ENCODE data around the gene PCBP3. TPM values are rescaled to one million over a fixed set of nuclear protein-coding genes. Genes with fewer than 3 reads are reported as not detected.
"Not testable (repeated sequence)": the region's sequence is repeated elsewhere in the genome, so short reads cannot be mapped to it uniquely, and the experiment has no call there.

Gene PCBP3
- total RNA-seq, 1 donor from 2014 or later, result 5.5 TPM

DNA sequence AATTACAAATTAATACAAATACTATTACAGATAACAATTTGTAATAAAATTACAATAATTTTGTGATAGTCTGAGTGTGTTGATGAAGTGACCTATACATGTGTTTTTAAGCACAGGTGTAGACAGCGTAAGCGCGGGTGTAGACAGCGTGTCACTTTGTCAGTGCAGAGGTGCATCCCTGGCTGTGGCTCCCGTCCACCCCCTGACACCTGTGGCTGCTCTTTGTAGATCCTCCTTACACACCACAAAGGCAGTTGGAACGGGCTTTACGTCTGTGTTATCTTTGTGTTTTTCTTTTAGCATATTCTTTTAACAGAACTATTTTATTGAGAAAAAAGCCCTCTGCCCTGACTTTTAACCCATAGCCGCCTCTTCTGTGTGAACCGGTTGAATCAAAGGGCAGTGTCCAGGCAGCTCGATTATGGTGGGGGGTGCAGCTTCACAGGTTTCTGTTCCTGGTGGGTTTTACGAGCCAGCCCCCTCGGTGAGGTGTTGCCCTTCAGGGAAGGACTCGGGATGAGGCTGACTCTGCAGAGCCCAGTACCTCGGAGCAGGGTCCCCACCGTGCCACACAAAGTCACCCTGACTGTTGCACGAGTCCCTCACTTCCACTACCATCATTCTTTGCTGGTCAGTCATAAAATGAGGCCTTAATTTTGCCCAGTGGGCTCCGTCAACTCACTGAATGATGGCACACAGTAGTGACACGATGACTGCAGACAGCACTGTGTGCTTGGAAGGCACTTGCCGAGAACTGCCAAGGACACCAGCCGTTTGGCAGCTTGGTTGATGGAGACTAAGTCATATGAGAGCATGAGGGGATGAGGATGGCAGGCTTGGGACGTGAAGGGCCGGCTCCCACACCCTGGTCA, 251.6 kb downstream of the PCBP3 start:
- DNase-seq, result no peak

DNA sequence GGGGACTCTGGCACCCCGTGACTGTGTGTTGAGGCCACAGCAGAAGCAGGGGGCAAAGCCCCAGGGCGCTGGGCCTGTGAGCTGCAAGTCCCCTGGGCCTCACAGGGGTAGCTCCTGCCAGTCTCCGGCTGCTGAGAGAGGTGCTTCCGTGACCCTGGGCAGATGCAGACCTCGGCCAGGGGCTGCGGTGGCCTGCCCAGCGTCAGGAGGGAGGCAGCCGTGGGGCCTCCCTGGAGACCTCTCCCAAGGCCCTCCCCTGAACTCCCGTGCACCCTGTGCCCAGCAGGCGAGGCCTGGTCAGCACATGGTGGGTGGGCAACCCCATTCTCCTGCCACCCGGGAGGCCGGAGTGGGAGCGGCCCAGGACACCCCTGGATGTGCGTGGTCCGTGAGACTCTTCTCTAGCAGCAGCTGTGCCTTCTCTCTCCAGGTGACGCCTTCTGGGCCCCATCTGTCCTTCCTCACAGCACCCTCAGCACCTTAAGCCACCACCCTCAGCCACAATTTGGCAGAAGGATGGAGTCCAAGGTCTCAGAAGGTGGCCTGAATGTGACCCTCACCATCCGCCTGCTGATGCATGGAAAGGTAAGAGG, 252.3 kb downstream of the PCBP3 start:
- DNase-seq, result no peak

DNA sequence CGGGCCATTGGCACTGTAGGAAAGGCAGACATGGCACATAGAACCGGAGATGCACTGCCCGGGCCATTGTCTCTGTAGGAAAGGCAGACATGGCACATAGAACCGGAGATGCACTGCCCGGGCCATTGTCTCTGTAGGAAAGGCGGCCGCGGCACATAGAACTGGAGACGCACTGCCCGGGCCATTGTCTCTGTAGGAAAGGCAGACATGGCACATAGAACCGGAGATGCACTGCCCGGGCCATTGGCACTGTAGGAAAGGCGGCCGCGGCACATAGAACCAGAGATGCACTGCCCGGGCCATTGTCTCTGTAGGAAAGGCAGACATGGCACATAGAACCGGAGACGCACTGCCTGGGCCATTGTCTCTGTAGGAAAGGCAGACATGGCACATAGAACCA, 252.9 kb downstream of the PCBP3 start:
- not testable (repeated sequence) for DNase-seq

GRCh38 chr21:45897191-45898027, 253.9 kb downstream of the PCBP3 start:
- DNase-seq, result no peak

GRCh38 chr21:45898028-45898350, 254.5 kb downstream of the PCBP3 start:
- DNase-seq, result no peak

DNA sequence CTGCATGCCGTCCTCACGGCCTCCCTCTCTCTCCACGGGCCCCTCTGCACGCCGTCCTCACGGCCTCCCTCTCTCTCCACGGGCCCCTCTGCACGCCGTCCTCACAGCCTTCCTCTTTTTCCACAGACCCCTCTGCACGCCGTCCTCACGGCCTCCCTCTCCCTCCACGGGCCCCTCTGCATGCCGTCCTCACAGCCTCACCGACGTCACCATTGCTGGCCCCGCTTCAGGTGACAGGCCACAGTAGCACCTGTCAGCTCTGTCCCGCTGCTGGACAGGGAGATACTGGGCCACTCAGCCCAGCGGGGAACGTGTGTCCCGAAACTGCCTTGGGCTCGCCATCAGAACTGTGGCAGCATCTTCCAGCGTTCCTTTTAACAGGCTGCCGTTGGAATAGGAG, 255.3 kb downstream of the PCBP3 start:
- DNase-seq, result no peak

DNA sequence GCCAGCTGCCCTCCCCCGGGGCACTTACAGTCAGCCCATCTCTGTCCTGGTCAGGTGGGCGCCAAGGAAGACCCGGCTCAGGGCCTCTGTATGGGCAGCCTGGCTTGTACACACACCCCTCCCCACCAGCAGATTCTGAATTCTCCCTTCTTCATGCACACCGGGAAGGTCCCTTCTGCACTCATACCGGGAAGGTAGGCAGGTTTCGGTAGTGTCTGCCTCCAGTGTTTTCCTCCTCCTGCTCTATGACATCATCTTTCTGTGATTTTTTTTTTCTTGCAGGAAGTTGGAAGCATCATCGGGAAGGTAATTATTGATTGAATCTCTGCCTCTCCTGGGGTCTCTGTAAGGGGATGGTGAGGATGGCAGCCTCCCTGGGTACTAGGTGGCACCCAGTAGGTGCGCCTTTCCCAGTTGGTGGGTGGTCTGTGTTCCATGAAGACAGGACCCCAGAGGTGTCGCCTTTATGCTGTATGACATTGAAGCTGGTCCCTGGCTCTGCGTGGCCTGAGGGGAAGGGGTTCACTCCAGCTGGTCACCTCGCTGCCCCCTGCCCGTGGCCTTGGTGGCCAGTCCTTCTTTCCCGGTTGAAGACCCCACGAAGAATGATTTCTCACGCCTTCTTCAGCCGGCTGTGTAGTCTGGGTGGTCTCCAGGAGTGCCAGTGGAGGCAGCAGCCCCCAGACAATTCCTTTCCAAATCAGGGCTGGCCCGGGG, 255.9 kb downstream of the PCBP3 start:
- DNase-seq, result no peak

DNA sequence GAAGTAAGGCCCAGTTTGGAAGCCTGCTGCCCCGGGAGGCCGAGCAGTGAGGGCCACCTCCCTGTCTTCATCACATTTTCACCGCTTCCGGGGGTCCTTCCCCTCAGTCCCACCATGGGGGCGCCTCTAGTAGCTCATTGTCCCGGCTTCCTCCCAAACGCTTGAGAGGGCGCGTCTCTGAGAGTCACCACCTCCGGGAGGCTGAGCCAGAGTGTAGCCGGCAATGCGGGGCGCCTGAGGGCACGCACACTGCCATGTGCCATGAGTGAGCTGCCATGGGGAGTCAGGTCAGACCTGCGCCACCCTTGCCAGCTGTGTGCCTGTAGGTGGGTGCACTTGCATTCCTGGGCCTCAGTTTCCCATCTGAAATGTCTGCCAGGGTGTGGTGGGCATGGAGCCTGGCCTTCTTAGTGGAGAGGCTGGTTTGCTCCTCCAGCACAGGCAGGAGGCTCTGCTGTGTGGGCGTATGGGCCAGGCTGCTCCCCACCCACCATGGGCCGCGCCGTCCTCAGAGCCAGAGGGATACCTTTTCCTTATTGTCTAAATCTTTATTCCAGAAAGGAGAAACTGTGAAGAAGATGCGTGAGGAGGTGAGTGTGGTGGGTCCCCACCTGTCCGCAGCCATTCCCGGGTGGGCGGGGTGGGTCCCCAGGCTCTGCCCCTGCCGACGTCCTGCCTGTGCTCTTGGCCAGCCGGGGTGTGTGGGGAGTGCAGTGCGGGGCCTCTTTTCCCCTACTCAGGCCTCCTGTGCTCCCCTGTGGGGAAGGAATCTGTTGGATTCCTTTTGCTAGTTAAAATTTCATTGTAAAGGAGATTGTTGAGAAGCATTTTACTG, 256.7 kb downstream of the PCBP3 start:
- DNase-seq, result no peak

- DNase-seq, result no peak
These were observed 257.7 kb downstream of the PCBP3 start for GRCh38 chr21:45901061-45901690.

- DNase-seq, result no peak
These were observed 258.9 kb downstream of the PCBP3 start for GRCh38 chr21:45902292-45902995.

DNA sequence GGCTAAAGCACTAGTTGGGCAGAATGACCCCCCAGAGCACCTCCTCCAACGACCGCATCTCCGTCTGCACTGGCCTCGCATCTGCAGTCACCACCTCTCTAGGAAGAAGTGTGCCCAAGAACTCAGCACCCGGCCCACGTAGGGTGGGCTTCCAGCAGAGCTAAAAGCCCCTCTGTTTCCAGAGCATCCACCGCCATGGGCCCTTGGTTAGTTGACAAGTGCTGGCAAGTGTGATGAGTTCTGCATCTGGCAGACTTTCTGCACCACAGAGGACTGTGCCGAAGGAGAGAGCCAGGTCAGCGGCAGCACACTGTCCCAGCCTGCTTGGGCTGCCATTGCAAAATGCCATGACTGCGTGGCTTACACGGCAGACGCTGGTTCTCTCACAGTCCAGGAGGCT, 261.7 kb downstream of the PCBP3 start:
- DNase-seq, result no peak

DNA sequence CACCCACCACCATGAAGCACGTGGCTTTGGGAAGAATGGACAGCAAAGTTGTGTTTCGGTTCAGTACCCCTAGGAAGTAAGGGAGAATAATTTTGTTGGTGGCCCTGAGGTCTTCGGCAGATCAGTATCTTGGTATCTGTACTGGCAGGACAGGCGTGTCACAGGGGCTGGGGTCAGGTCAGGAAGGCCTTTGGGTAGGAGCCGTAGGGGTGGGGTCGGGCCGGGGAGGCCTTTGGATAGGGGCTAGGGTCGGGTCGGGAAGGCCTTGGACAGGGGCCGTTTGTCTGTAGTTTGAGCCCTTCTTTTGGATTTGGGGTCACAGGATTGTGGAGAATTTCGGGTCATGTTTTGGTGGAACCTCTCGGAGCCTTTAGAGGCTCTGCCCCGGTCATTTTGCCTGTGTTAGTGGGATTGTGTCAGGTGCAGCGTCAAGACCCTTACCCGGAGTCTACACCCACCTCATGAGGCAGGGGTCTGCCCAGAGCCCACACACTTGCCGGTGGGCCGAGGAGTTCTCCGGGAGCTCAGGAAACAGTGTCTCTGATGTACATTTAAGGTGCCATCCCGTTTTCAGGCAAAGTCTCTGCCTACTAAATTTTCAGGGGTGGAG, 262.8 kb downstream of the PCBP3 start:
- DNase-seq, result no peak

DNA sequence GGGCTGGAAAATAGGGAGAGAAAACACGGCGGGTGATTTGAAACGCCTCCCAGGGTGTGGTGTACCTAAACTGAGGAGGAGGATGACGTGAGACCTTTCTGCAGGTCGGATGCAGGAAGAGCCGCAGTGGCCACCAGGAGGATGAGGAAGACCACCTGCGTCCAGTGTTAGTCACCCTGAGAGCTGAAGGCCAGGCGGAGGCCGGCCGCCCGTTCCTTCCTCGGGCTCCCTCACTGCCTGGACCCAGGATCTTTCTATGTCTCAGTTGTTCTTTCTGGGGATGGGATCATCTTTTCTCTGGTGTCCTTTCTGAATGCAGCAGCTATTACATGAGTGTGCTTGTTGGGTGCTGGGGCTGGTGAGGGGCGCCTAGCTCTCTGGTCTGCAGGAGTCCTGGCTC, 263.3 kb downstream of the PCBP3 start:
- no peak for DNase-seq

GRCh38 chr21:45908536-45909237, 265.2 kb downstream of the PCBP3 start:
- DNase-seq, result no peak

- DNase-seq, result no peak
These were observed 265.9 kb downstream of the PCBP3 start for GRCh38 chr21:45909238-45909988.

GRCh38 chr21:45910155-45910547, 266.6 kb downstream of the PCBP3 start:
- DNase-seq, result no peak

DNA sequence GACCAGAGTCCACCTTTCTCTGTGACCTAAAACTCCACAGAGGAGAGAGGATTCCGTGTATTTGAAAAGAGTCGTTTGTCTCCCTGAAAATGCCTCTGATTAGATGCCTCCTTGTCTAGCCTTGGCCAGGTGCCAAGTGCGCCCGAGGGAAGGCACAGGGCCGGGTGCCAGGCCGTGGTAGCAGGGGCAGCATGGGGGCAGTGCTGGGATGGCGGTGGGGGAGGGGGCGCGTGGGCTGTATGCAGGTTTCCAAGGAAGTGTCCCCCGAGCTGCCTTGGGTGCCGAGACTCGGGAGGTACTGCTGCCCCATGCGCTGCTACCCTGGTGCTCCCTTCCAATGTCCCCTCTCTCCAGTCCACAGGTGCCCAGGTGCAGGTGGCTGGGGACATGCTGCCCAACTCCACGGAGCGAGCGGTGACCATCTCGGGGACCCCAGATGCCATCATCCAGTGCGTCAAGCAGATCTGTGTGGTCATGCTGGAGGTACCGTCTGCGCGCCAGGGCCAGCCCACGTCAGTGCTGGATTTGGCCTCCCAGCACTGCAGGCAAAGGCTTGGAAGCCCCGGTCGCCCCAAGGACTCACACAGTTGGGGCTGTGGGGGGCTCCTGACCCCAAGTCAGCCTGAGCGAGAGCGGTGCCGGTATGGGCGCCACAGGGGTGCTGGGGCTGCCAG, 267.2 kb downstream of the PCBP3 start:
- no peak for DNase-seq

DNA sequence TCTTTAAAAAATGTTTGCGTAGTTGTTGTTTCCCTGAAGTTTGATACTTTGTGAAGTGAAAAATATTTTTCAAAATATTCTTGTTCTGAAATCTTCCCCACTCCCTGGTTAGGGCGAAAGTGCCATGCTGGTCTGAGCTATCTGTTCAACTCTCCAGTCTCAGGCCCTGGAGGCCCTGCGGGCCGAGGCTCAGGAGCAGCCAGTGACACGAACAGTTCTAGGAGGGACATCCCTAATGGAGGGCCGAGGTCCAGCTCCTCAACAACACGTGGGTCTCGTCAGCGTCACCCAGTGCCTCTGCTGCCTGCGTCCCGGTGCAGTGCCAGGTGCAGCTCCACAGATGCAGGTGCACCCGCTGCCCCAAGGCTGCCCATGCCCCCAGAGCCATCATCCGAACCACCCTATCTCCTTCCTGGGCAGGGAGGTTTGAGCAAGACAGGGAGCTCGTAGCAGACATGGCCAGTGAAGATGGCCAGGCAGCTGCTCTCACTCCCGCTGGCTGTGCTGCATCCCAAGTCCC, 268.3 kb downstream of the PCBP3 start:
- no peak for DNase-seq
